ENCODE data around the gene UBXN10. TPM values are rescaled to one million over a fixed set of nuclear protein-coding genes. Genes with fewer than 3 reads are reported as not detected.

The UBXN10 gene
- polyA plus RNA-seq, 6 donors from 2014 or later: 0.06 to 0.82 (median 0.16) TPM; not detected in 1

DNA sequence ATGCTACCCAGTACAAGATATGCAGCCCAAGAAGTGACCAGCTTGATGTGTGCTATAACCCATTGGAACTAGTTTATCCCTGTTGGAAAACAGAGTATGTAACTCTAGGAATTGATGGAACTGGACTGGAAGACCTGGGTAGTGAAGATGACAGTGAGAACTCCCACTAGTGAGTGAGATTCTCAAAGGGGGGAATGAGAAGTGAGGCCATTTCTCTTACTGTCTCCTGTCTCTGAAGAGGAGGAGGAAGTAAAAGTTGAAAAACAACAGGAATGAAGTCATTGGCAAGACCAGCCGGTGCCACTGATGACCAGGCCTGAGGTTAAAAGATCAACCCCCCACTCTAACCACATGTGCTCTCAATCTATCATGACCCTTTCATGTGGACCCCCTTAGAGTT lies 25.9 kb upstream of the UBXN10 start:
- Mint-ChIP-seq H3K36me3 (peaks cover 1 to 67% of the 10 kb centered on the region in 2 donors), H3K4me1 (no peaks in the 10 kb centered on the region), H3K4me3 (no peak overlapping the region), H3K27me3 (peaks cover 1 to 19% (median 12%) of the 10 kb centered on the region in 3 donors), H3K27ac (no peak overlapping the region), H3K9me3 (peaks cover 32 to 76% (median 59%) of the 10 kb centered on the region in 7 donors)
- DNase-seq (no peak), ATAC-seq (ENCODE audit: low read depth in 2 of 2) (no peak)

DNA sequence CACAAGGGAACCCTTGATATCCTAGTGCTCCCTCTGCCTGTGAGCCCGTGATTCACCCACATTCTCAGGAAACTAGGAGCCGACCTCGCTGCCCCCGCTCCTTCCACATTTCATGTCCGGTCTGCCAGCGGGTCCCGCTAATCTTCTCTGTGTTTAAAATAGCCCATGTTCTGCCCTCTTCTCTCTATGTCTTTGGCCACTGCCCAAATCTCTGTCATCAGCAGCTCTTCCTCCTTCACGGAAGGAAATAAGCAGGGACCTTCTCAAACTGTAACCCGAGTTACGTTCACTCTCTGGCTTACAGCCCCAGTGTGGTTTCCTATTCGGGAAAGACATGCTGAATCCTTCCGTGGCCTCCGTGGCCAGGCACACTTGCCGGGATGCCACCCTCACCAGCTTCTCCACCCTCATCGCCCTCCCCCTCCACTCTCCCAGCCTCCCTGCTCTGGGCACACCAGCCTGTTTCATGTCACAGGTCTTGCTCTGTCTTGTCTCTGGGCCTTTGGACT lies 21.1 kb upstream of the UBXN10 start:
- H3K4me3 Mint-ChIP-seq: no peak overlapping the region
- no peak for ATAC-seq (ENCODE audit: low read depth in 2 of 2)
- peaks cover 33 to 62% (median 51%) of the 10 kb centered on the region in 7 donors for H3K9me3 Mint-ChIP-seq
- peaks cover 20 to 51% (median 38%) of the 10 kb centered on the region in 3 donors for H3K27me3 Mint-ChIP-seq
- DNase-seq: no peak
- H3K27ac Mint-ChIP-seq: no peak overlapping the region
- H3K36me3 Mint-ChIP-seq: peaks cover 6 to 66% of the 10 kb centered on the region in 2 donors
- peaks cover 0 to 7% (median 0%) of the 10 kb centered on the region in 3 donors for H3K4me1 Mint-ChIP-seq

DNA sequence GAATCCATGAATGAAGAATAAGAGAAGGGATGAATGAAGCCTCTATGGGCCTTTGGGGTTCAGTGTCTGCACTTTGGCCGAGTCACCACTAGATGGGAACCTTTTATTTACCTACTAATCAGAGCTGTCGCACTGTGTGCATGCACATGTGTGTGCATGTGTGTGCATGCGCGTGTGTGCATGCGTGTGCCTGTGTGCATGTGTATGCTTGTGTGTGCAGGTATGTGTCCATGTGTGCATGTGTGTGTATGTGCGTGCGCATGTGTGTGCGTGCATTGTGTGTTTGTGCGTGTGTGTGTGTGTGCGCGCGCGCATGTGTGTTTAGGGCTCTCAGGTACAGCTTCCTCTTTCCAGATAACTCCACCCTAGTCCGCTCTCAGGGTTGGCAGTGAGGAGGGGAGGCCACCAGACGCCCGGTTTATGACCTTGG lies 20.4 kb upstream of the UBXN10 start:
- Mint-ChIP-seq H3K27ac (no peak overlapping the region), H3K36me3 (peaks cover 6 to 63% of the 10 kb centered on the region in 2 donors), H3K4me1 (peaks cover 0 to 7% (median 3%) of the 10 kb centered on the region in 3 donors), H3K4me3 (no peak overlapping the region), H3K9me3 (peaks cover 28 to 54% (median 45%) of the 10 kb centered on the region in 7 donors), H3K27me3 (peaks cover 20 to 51% (median 38%) of the 10 kb centered on the region in 3 donors)
- DNase-seq (no peak), ATAC-seq (ENCODE audit: low read depth in 2 of 2) (no peak)

DNA sequence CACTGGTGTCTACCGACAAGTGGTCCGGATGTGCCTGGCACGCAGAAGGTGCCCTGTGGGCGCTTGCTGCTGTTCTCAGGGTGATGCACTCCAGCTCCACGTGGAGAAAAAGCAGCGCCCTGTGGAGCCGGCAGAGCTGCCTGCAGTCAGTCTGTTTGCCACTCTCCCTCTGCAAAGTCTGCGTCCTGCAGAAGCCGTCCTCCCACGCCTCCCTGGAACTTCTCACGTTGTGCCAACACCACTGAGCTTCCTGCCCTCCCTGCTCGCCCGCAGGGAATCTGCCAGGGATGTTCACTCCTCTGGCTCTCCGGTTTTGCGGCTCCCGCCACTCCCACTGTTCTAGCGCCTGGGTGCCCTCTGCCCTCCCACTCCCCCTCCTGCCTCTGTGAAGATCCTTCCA lies 19.8 kb upstream of the UBXN10 start:
- Mint-ChIP-seq H3K27me3 (peaks cover 20 to 51% (median 38%) of the 10 kb centered on the region in 3 donors), H3K9me3 (peaks cover 24 to 48% (median 40%) of the 10 kb centered on the region in 7 donors), H3K27ac (peak overlapping the region in 1 of 6 donors; percentile 59), H3K36me3 (peaks cover 6 to 60% of the 10 kb centered on the region in 2 donors), H3K4me1 (peaks cover under 1 to 9% (median 4%) of the 10 kb centered on the region in 3 donors), H3K4me3 (no peak overlapping the region)
- no peak for ATAC-seq (ENCODE audit: low read depth in 2 of 2)
- no peak for DNase-seq

DNA sequence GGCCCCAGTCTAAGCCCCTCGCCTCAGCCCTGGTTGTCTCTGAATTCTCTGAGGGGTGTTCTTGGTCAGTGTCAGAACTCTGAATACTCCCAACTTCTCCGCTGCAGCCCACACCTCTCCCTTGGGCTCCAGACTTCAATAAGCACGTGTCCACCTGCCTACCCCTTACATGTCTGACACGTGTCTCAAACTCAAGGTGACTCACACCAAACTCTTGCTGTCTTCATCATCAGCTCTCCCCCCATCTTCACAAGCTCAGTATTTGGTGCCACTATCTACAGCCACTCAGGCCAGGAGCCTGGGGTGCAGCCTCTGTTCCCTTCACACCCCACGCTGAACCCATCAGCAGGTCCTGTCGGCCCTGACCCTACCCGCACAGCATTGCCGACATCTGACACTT lies 18.8 kb upstream of the UBXN10 start:
- Mint-ChIP-seq H3K9me3 (peaks cover 16 to 39% (median 31%) of the 10 kb centered on the region in 7 donors), H3K4me3 (no peak overlapping the region), H3K27me3 (peaks cover 20 to 51% (median 38%) of the 10 kb centered on the region in 3 donors), H3K36me3 (peaks cover 6 to 49% of the 10 kb centered on the region in 2 donors), H3K4me1 (peaks cover 5 to 14% (median 13%) of the 10 kb centered on the region in 3 donors), H3K27ac (peak overlapping the region in 1 of 6 donors; percentile 28)
- ATAC-seq (ENCODE audit: low read depth in 2 of 2): no peak
- DNase-seq: no peak

DNA sequence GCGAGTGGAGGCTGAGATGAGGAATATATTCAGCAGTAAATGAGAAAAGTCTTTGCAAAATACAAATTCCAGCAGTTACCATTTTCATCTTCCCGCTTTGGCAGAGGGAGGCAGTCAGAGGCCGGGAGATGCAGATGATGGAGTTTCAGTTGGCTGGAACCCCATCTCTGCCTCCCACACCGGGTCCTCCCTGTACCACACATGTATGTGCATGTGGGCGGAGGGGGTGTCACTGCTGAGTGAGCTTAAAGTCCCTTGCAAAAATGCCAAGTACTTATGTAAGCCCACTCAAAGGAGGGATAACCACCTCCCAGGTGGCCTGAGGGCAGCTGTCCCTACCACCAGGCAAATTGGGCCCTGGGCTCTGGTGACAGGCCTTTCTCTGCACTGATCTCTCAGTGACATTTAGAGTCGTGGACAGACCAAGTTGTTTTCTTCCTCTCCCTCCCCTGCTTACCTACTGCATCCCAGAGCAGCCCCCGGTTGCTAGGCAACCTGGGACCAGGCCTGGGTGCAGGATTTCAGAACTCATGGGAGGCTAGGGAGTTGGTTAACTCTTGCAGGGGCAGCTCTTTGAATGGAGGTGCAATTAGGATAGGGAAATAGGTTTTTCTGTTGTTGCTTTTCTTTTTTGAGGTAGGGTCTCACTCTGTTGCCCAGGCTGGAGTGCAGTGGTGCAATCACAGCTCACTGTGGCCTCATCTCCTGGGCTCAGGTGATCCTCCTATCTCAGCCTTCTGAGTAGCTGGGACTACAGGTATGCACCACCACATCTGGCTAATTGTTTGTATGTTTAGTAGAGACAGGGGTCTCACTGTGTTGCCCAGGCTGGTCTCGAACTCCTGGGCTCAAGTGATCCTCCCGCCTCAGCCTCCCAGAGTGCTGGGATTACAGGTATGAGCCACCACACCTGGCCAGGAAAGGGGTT lies 17.1 kb upstream of the UBXN10 start:
- Mint-ChIP-seq H3K27ac (no peak overlapping the region), H3K4me1 (peaks cover 5 to 22% (median 13%) of the 10 kb centered on the region in 3 donors), H3K9me3 (peaks cover 7 to 22% (median 17%) of the 10 kb centered on the region in 7 donors), H3K4me3 (no peak overlapping the region), H3K36me3 (peaks cover 6 to 32% of the 10 kb centered on the region in 2 donors), H3K27me3 (peaks cover 20 to 43% (median 32%) of the 10 kb centered on the region in 3 donors)
- DNase-seq: no peak
- ATAC-seq (ENCODE audit: low read depth in 2 of 2): no peak

DNA sequence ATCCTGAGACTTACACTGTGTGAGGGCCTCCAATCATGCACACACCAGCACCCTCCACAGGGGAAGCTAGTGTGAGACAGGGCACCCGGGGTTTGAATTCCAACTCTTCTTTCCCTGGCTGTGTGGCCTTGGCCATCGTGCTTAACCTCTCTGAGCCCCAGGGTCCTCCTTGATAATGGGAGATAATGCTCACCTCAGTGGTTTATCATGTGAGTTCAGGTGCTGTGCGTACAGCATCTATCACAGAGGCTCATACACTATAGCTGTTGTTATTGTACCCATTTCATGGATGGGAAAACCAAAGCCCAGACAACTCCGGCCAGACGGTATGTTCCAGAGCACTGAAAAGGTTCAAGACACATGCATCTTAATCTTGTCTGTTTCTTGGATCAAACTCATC lies 16.0 kb upstream of the UBXN10 start:
- no peak overlapping the region for H3K4me3 Mint-ChIP-seq
- DNase-seq: no peak
- H3K4me1 Mint-ChIP-seq: peaks cover 8 to 22% (median 16%) of the 10 kb centered on the region in 3 donors
- ATAC-seq (ENCODE audit: low read depth in 2 of 2): no peak
- peaks cover 6 to 23% of the 10 kb centered on the region in 2 donors for H3K36me3 Mint-ChIP-seq
- peaks cover 5 to 15% (median 10%) of the 10 kb centered on the region in 7 donors for H3K9me3 Mint-ChIP-seq
- H3K27ac Mint-ChIP-seq: no peak overlapping the region
- H3K27me3 Mint-ChIP-seq: peaks cover 20 to 33% (median 31%) of the 10 kb centered on the region in 3 donors

DNA sequence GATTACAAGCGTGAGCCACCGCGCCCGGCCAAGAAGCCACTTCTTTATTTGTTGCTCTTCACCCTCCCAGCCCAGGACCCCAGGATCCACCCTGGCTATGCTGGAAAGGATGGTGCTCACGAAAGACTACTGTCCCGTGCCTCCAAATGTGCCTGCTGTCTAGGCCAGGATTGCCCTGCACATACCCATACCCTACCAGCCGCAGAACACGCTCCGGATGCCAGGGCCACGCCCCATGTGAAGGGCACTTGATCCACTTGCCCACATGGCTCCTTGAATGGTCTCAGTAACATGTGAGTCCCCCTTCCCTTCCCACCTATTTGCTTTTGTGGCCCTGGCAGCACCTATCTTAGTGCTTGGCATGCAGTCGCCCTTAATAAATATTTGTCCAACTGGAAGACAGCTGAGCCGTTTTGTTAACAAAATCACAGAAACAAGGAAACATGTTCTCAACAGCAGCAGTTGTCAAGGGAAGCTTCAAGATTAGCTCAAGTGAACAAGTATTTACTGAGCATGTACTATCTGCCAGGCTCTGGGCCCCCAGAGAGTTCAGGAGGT lies 13.8 kb upstream of the UBXN10 start:
- ATAC-seq (ENCODE audit: low read depth in 2 of 2) (no peak), DNase-seq (no peak)
- Mint-ChIP-seq H3K4me3 (peak overlapping the region in 1 of 8 donors; percentile 50), H3K27ac (peak overlapping the region in 3 of 6 donors; percentile 24 to 82 (median 31)), H3K4me1 (peaks cover 11 to 22% (median 18%) of the 10 kb centered on the region in 3 donors), H3K36me3 (peaks cover 0 to 7% of the 10 kb centered on the region in 2 donors), H3K27me3 (peaks cover 10 to 21% (median 15%) of the 10 kb centered on the region in 3 donors), H3K9me3 (peaks cover 0 to 7% (median 0%) of the 10 kb centered on the region in 7 donors)

DNA sequence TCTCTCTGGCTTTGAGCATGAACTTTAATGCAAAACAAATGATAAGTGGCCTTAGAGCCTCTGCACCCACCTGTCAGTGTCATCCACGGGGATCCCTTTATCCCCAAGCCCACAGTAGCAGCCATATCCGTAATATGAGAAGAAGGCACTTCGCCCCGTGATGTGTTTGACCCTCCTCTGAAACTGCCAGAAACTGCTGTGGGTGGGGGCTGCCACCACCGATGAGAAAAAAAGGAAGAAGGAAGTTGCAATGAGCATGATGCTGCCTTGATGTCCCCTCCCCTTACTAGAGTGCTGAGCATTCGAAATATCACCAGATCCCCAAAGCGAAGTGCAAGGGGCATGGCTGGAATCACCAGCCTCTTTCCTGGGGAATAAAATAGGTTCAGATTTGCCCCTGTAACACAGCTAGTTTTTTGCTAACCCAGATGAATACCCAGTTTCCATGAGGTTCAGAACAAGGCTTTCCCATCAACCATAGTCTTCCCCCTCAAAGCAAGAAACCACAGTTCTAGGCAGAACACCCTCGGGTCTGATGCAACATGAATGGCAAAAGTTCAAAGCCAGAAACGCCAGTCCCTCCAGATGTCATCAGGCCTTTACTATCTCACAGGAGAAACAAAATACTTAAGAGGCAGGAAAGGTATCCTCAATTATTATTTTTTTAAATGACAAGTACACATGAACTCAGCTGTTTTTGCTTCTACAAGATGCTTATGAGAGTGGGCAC lies 10.8 kb upstream of the UBXN10 start:
- H3K27me3 Mint-ChIP-seq: peaks cover 0 to 30% (median 8%) of the 10 kb centered on the region in 3 donors
- DNase-seq: no peak
- H3K4me3 Mint-ChIP-seq: peak overlapping the region in 2 of 8 donors; percentile 1 to 41
- H3K27ac Mint-ChIP-seq: peak overlapping the region in 3 of 6 donors; percentile 10 to 84 (median 74)
- ATAC-seq (ENCODE audit: low read depth in 2 of 2): no peak
- H3K36me3 Mint-ChIP-seq: peaks cover 0 to 11% of the 10 kb centered on the region in 2 donors
- peaks cover 11 to 20% (median 17%) of the 10 kb centered on the region in 3 donors for H3K4me1 Mint-ChIP-seq
- peaks cover 6 to 12% (median 9%) of the 10 kb centered on the region in 7 donors for H3K9me3 Mint-ChIP-seq

DNA sequence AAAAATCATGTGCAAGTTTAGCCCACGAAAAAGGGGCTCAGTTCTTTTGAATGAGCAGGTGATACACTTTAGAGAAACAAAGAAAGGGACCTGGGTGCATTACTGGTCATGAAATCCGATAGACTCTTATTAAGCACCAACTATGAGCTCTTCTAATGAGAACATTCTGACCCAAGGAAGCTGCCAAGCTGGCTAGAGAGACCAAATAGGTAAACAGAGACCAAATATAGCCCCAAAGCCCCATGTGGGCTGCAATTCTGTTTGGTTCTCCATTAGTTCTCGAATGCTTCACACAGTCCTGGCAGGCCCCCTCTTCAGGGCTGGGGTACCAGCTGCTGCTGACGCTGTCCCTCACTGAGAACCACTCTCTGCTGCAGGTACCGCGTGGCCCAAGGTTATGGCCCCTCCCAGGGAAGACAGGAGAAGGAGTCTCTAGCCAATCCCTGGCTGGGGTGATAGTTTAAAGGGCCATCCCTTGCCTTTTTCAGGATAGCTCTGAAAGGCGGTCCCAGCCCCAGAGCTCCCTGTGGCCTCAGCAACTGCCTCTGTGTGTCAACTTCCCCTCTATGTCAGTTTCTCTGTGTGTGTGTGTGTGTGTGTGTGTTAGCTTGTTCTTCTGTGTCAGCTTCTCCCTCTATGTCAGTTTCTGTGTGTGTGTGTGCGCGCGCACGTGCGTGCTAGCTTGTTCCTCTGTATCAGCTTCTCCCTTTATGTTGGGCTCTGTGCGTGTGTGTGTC lies 7.1 kb upstream of the UBXN10 start:
- DNase-seq: no peak
- no peak overlapping the region for H3K27ac Mint-ChIP-seq
- no peak overlapping the region for H3K4me3 Mint-ChIP-seq
- ATAC-seq (ENCODE audit: low read depth in 2 of 2): no peak
- H3K9me3 Mint-ChIP-seq: peaks cover 4 to 13% (median 8%) of the 10 kb centered on the region in 7 donors
- peaks cover 0 to 13% of the 10 kb centered on the region in 2 donors for H3K36me3 Mint-ChIP-seq
- peaks cover 16 to 48% (median 16%) of the 10 kb centered on the region in 3 donors for H3K27me3 Mint-ChIP-seq
- peaks cover 0 to 11% (median 6%) of the 10 kb centered on the region in 3 donors for H3K4me1 Mint-ChIP-seq

DNA sequence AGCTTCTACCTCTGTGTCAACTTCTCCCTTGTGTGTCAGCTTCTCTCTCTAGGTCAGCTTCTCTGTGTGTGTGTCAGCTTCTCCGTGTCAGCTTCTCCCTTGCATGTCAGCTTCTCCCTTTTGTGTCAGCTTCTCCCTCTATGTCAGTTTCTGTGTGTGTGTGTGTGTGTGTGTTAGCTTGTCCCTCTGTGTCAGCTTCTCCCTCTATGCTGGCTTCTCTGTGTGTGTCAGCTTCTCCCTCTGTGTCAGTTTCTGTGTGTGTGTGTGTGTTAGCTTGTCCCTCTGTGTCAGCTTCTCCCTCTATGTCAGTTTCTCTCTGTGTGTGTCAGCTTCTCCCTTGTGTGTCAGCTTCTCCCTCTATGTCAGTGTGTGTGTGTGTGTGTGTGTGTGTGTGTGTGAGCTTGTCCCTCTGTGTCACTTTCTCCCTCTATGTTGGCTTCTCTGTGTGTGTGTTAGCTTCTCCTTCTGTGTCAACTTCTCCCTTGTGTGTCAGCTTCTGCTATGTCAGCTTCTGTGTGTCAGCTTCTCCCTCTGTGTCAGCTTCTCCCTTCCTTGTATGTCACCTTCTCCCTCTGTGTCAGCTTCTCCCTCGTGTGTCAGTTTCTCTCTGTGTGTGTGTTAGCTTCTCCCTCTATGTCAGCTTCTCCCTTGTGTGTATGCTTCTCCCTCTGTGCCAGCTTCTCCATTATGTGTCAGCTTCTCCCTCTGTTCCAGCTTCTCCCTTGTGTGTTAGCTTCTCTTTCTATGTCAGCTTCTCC lies 6.3 kb upstream of the UBXN10 start:
- DNase-seq (no peak), ATAC-seq (ENCODE audit: low read depth in 2 of 2) (no peak)
- peak overlapping the region in 1 of 8 donors; percentile 27 for H3K4me3 Mint-ChIP-seq
- H3K27ac Mint-ChIP-seq: peak overlapping the region in 1 of 6 donors; percentile 60
- H3K9me3 Mint-ChIP-seq: peaks cover 4 to 13% (median 8%) of the 10 kb centered on the region in 7 donors
- H3K27me3 Mint-ChIP-seq: peaks cover 21 to 50% (median 22%) of the 10 kb centered on the region in 3 donors
- H3K4me1 Mint-ChIP-seq: peaks cover 4 to 14% (median 10%) of the 10 kb centered on the region in 3 donors
- peaks cover 0 to 13% of the 10 kb centered on the region in 2 donors for H3K36me3 Mint-ChIP-seq
